IPS DF 6.9 (cell line): ENCODE results near the gene BUB1.
"Not testable (repeated sequence)": the region's sequence is repeated elsewhere in the genome, so short reads cannot be mapped to it uniquely, and the experiment has no call there.

ENCODE experiments used
- DNase-seq: peaks from one replicate; pipeline ENCODE4 v3.0.0-alpha.2; 2013; ENCODE audit warnings: low read depth, low spot score
- H3K27ac ChIP-seq: one replicate; pipeline ENCODE4 v1.5.1; 2013; ENCODE audit warnings: low read length, control low read depth
- H3K27me3 ChIP-seq: 2 replicates; pipeline ENCODE4 v1.6.1; 2013; ENCODE audit warnings: mild to moderate bottlenecking, low read length; ENCODE audit not compliant: control insufficient read depth, insufficient read depth
- H3K36me3 ChIP-seq: 2 replicates; pipeline ENCODE4 v1.6.1; 2013; ENCODE audit warnings: low read length; ENCODE audit not compliant: control insufficient read depth, insufficient read depth
- H3K4me1 ChIP-seq: 2 replicates; pipeline ENCODE4 v1.6.1; 2013; ENCODE audit warnings: low read length; ENCODE audit not compliant: control insufficient read depth, insufficient read depth
- H3K4me3 ChIP-seq: 2 replicates; pipeline ENCODE4 v1.5.1; 2013; ENCODE audit warnings: mild to moderate bottlenecking, low read length
- H3K9me3 ChIP-seq: 2 replicates; pipeline ENCODE4 v1.6.1; 2013; ENCODE audit warnings: low read length, inconsistent platforms; ENCODE audit not compliant: control insufficient read depth, insufficient read depth
- WGBS: extraction: QIAGEN DNeasy Blood & Tissue Kit; methylation state at CpG from one replicate; pipeline ENCODE4 v1.1.7; 2013; ENCODE audit warnings: mixed read lengths, missing lambda C conversion rate; ENCODE audit not compliant: insufficient read length, insufficient coverage; 5-methylcytosine and 5-hydroxymethylcytosine counted together

Gene BUB1

GRCh38 chr2:110714452-110715224 lies 36.8 kb upstream of the BUB1 start:
- no CpG with 5 or more reads among the region's 6 CpGs for WGBS

DNA sequence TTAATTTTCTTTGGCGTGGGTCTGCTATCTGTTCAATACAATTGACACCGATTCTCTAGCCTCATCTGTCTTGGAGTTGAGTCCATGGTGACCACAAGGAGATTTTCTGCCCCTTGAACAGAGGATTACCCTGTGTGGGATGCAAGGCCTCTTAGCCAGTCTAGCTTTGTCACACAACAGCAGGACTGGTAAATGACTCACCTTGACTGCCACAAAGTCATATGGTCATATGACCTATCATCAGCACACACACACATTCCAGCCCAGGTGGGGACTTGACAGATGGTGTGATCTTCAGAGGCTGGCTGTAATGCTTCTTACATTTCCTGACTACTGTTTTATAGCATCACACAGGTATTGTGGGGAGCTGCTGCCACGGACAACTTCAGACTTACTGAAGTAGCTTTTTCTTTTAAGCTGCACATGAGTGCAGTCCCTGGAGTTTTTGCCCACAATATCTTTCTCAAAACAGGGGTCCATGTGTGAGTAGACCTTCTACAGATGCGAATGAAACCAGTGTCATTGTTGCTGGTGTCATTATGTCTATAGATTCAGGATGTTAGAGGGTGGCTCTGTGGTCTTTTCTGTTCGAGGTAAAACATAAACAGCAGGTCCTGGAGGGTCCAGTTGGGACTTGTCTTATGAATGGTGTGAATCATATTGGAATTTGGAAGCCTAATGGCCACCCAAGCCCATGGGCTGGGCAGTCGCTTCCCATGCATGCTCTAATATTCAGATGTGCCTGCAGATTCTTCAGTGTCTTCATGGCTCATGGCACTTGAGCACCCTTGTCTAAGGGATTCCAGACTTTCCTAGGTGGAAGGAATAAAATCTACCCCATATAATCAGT lies 35.9 kb upstream of the BUB1 start:
- no peaks in the 10 kb centered on the region for H3K36me3 ChIP-seq
- H3K27ac ChIP-seq: no peak overlapping the region
- H3K4me1 ChIP-seq: no peaks in the 10 kb centered on the region
- H3K9me3 ChIP-seq: no peaks in the 10 kb centered on the region
- DNase-seq: no peak
- no peaks in the 10 kb centered on the region for H3K27me3 ChIP-seq
- no CpG with 5 or more reads among the region's 6 CpGs for whole genome bisulfite sequencing
- no peak overlapping the region for H3K4me3 ChIP-seq

More at GRCh38 chr2:110714452-110715224, 36.8 kb upstream of the BUB1 start:
- no peaks in the 10 kb centered on the region for H3K4me1 ChIP-seq
- H3K9me3 ChIP-seq: no peaks in the 10 kb centered on the region
- no peaks in the 10 kb centered on the region for H3K27me3 ChIP-seq
- H3K36me3 ChIP-seq: no peaks in the 10 kb centered on the region
- no peak overlapping the region for H3K27ac ChIP-seq
- H3K4me3 ChIP-seq: no peak overlapping the region
- no peak for DNase-seq

DNA sequence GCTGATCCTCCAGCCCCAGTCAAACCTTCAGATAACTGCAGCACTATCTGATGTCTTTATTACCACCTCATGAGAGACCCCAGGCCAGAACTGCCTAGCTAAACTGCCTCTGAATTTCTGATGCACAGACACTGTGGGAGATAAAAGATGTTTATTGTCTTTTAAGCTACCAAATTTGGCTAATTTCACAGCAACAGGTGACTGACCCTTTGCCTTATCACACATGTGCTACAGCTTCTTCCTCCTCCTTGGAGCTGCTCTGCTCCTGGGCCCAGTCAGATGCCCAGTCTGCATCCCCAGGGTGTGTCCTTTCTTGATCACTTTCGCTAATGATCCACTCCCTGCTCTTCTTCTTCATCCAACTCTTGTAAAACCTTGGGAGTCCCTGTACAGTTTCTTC lies 34.9 kb upstream of the BUB1 start:
- Histone ChIP-seq H3K9me3 (no peaks in the 10 kb centered on the region), H3K4me1 (no peaks in the 10 kb centered on the region), H3K27me3 (no peaks in the 10 kb centered on the region), H3K27ac (no peak overlapping the region), H3K4me3 (no peak overlapping the region), H3K36me3 (no peaks in the 10 kb centered on the region)
- WGBS: no CpG with 5 or more reads among the region's 1 CpG
- no peak for DNase-seq

GRCh38 chr2:110708455-110708854 lies 30.6 kb upstream of the BUB1 start:
- Histone ChIP-seq H3K27me3 (no peaks in the 10 kb centered on the region), H3K27ac (no peak overlapping the region), H3K4me1 (no peaks in the 10 kb centered on the region), H3K9me3 (no peaks in the 10 kb centered on the region), H3K4me3 (no peak overlapping the region), H3K36me3 (no peaks in the 10 kb centered on the region)
- no CpG with 5 or more reads among the region's 1 CpG for WGBS
- no peak for DNase-seq

- no CpG with 5 or more reads among the region's 1 CpG for WGBS
- H3K27me3 ChIP-seq: no peaks in the 10 kb centered on the region
- no peak overlapping the region for H3K4me3 ChIP-seq
- no peak for DNase-seq
- H3K9me3 ChIP-seq: no peaks in the 10 kb centered on the region
- H3K27ac ChIP-seq: no peak overlapping the region
- H3K36me3 ChIP-seq: no peaks in the 10 kb centered on the region
- H3K4me1 ChIP-seq: no peaks in the 10 kb centered on the region
Measured at GRCh38 chr2:110707386-110707965, 29.6 kb upstream of the BUB1 start.

- no peaks in the 10 kb centered on the region for H3K27me3 ChIP-seq
- no peak overlapping the region for H3K27ac ChIP-seq
- H3K9me3 ChIP-seq: no peaks in the 10 kb centered on the region
- no peak for DNase-seq
- WGBS: no CpG with 5 or more reads among the region's 2 CpGs
- no peak overlapping the region for H3K4me3 ChIP-seq
- H3K4me1 ChIP-seq: no peaks in the 10 kb centered on the region
- no peaks in the 10 kb centered on the region for H3K36me3 ChIP-seq
Measured at GRCh38 chr2:110702514-110703380, 24.9 kb upstream of the BUB1 start.

DNA sequence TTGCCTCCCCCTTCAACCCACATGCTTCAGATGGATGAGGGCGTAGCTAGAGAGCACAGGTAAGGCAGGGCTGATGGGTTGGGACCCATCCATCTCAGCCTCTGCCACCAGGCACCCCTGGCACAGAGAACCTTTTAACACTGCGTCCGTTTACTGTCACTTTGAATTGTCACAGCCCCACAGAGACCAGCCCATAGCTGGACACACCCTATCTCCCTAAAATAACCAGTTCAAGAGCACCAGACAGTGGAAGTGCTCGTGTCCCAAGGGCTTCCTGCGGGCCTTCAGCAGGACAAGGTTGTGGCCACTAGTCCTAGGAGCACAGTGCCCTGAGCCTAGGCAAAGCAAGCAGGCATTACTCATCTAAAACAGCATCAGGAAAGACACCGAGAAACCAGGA lies 20.4 kb upstream of the BUB1 start:
- DNase-seq, H3K27ac ChIP-seq, H3K4me1 ChIP-seq, H3K4me3 ChIP-seq, H3K36me3 ChIP-seq, H3K27me3 ChIP-seq, H3K9me3 ChIP-seq: not testable (repeated sequence)
- no CpG with 5 or more reads among the region's 6 CpGs for WGBS

DNA sequence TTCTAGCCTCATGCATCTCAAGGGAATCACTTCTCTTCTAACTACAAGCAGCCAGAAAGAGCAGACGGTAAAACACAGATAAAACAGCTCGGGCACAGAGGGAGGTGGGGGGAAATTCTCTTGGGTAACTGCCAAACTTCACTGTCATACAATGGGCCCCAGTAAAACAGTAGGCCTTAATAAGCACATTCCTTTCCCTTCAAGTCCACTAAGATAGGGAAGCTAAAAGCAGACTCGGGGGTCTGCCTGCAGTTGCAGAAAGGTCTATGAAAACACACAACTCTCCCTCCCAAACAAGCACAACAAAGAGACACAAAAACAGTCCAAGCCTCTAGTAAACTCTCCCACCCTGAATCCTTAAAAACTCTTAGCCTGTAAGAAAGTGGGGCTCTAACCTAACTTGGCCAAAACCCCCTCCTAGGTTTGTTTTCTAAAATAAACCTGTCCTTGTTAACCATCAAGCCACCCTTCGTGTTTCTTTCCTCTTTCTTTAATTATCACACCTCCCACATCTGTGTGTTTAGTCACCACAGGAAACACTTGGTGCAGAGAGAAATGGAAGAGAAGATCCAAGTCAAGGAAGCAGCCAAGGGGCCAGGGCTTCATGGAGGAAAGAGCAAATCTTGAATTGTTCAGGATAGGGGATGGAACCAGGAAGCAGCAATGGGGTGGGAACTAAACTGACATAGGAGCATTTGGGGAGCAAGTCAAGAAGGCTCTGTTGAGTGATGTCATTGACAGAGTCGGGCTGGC lies 17.5 kb upstream of the BUB1 start:
- not testable (repeated sequence) for H3K27me3 ChIP-seq, H3K27ac ChIP-seq, H3K9me3 ChIP-seq, H3K4me1 ChIP-seq, DNase-seq, H3K4me3 ChIP-seq, H3K36me3 ChIP-seq
- WGBS: no CpG with 5 or more reads among the region's 5 CpGs

DNA sequence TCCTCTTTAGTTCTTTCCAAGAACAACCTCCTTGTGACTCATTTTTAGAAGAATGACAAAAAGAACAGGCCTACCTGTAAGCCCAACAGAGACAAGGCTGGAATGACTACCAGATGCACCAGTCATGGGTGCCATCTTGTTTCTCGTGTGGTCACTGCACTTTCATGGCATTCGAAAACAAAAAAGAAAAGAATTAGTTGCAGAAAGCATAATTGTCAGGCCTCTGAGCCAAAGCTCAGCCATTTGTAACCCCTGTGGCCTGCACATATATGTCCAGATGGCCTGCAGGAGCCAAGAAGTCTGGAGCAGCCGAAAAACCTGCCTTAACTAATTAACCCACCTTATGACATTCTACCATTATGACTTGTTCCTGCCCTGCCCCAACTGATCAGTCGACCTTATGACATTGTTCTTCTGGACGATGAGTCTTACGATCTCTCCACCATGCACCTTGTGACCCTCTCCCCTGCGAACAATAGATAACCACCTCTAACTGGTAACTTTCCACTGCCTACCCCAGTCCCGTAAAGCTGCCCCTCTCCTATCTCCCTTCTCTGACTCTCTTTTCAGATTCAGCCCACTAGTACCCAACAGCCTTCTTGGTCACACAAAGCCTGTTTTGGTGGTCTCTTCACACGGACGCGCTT lies 13.9 kb upstream of the BUB1 start:
- Histone ChIP-seq H3K4me3 (no peak overlapping the region), H3K4me1 (peaks cover 8% of the 10 kb centered on the region; the same call in 1 of the 2 replicates), H3K27ac (no peak overlapping the region), H3K27me3 (no peaks in the 10 kb centered on the region; the same call in 1 of the 2 replicates), H3K9me3 (peaks cover 2% of the 10 kb centered on the region), H3K36me3 (no peaks in the 10 kb centered on the region)
- WGBS: no CpG with 5 or more reads among the region's 11 CpGs
- DNase-seq: no peak
